H1 (cell line): Measurements from ENCODE around the gene ABCC11. TPM values are rescaled to one million over a fixed set of nuclear protein-coding genes. Genes with fewer than 3 reads are reported as not detected.

ENCODE experiments used
- CTCF ChIA-PET: fragments of 300-600 bp; sonication (Branson Sonifier 250); formaldehyde crosslinking; loops from one replicate; lab custom pipeline; 2021; ENCODE audit not compliant: partially characterized antibody; lab: Charles Lee
- POLR2A ChIA-PET: fragments of 300-600 bp; sonication (Branson Sonifier 250); formaldehyde crosslinking; loops from one replicate; lab custom pipeline; 2021; ENCODE audit warnings: inconsistent platforms; ENCODE audit not compliant: partially characterized antibody; lab: Charles Lee
- DNase-seq, 2 experiments: peaks; one replicate each; pipeline versions ENCODE4 v3.0.0 to v3.0.0-alpha.2; 2010 to 2022; ENCODE audit warnings: low spot score in 2 of 2, low read depth in 1 of 2, mixed read lengths in 1 of 2
- FAIRE-seq: peaks from 2 replicates; lab custom pipeline; 2011; peaks lifted over from hg19 to GRCh38; lab: Jason Lieb, UNC
- H2AFZ ChIP-seq: 2 replicates; pipeline ENCODE4 v1.8.1; 2012; ENCODE audit warnings: low read length, inconsistent platforms
- H2AK5ac ChIP-seq: 2 replicates; pipeline ENCODE4 v1.6.1; 2013; ENCODE audit warnings: low read depth, low read length
- H2BK120ac ChIP-seq: replicated peaks from 2 replicates; pipeline ENCODE3; 2013; ENCODE audit warnings: low read depth, low read length, inconsistent platforms
- H2BK12ac ChIP-seq: 2 replicates; pipeline ENCODE4 v1.6.1; 2013; ENCODE audit warnings: low read depth, low read length
- H2BK15ac ChIP-seq: 2 replicates; pipeline ENCODE4 v1.6.1; 2013; ENCODE audit warnings: low read length
- H2BK20ac ChIP-seq: 2 replicates; pipeline ENCODE4 v1.6.1; 2013; ENCODE audit warnings: low read length
- H2BK5ac ChIP-seq: 2 replicates; pipeline ENCODE4 v1.6.1; 2013; ENCODE audit warnings: low read depth, low read length
- H3K14ac ChIP-seq: 2 replicates; pipeline ENCODE4 v1.6.1; 2013; ENCODE audit warnings: inconsistent platforms; ENCODE audit not compliant: insufficient read length
- H3K18ac ChIP-seq: 2 replicates; pipeline ENCODE4 v1.6.1; 2013; ENCODE audit warnings: low read length; ENCODE audit errors: extremely low read depth
- H3K23ac ChIP-seq: 2 replicates; pipeline ENCODE4 v1.6.1; 2013; ENCODE audit warnings: inconsistent platforms; ENCODE audit not compliant: insufficient read length
- H3K23me2 ChIP-seq: 2 replicates; pipeline ENCODE4 v1.6.1; 2013; ENCODE audit warnings: low read depth, low read length
- H3K27ac ChIP-seq: 2 replicates; pipeline ENCODE4 v1.6.1; 2011; ENCODE audit warnings: low read depth, low read length, inconsistent platforms
- H3K27me3 ChIP-seq, 4 experiments: replicated peaks in 1 of 4; 1 replicate in 1 of 4; 2 replicates in 3 of 4; pipeline versions ENCODE4 v1.6.1 to v1.8.1; 2011 to 2013; ENCODE audit warnings: low read length in 3 of 4, mild to moderate bottlenecking in 3 of 4, inconsistent platforms in 2 of 4, mixed read lengths in 2 of 4, moderate library complexity in 1 of 4; ENCODE audit not compliant: control insufficient read depth in 3 of 4, insufficient read depth in 3 of 4; ENCODE audit errors: extremely low read depth in 1 of 4
- H3K36me3 ChIP-seq, 4 experiments: 2 replicates each; pipeline versions ENCODE4 v1.6.1 to v1.8.1; 2011 to 2013; ENCODE audit warnings: mild to moderate bottlenecking in 4 of 4, low read length in 3 of 4, moderate library complexity in 2 of 4, control low read depth in 1 of 4, inconsistent platforms in 1 of 4; ENCODE audit not compliant: insufficient read depth in 4 of 4, control insufficient read depth in 2 of 4
- H3K4ac ChIP-seq: replicated peaks from 2 replicates; pipeline ENCODE3; 2013; ENCODE audit warnings: low read length, low read depth, mixed read lengths, inconsistent platforms; ENCODE audit not compliant: insufficient read length
- H3K4me1 ChIP-seq, 4 experiments: replicated peaks in 1 of 4; 1 replicate in 1 of 4; 2 replicates in 3 of 4; pipeline versions ENCODE4 v1.6.1 to v1.8.1; 2011 to 2013; ENCODE audit warnings: low read length in 3 of 4, inconsistent platforms in 2 of 4, mixed read lengths in 1 of 4; ENCODE audit not compliant: insufficient read depth in 4 of 4, control insufficient read depth in 3 of 4
- H3K4me2 ChIP-seq, 2 experiments: 2 replicates each; pipeline versions ENCODE4 v1.6.1 to v1.8.1; 2011 to 2013; ENCODE audit warnings: low read depth in 2 of 2, low read length in 2 of 2, control low read depth in 1 of 2, inconsistent platforms in 1 of 2, mild to moderate bottlenecking in 1 of 2; ENCODE audit not compliant: insufficient read depth in 1 of 2
- H3K4me3 ChIP-seq, 4 experiments: fragments of 200-600, 300-600 bp in 1 of 4; sonication (generic), shearing (Covaris generic), sonication (Bioruptor Twin) in 1 of 4; 2 replicates each; pipeline versions ENCODE4 v1.5.1 to v1.8.1; 2011 to 2016; ENCODE audit warnings: low read length in 4 of 4, low read depth in 3 of 4, control low read depth in 2 of 4, inconsistent platforms in 2 of 4, mild to moderate bottlenecking in 2 of 4, mixed read lengths in 1 of 4, moderate library complexity in 1 of 4; ENCODE audit not compliant: insufficient read depth in 2 of 4; ENCODE audit errors: extremely low read depth in 1 of 4
- H3K56ac ChIP-seq: replicated peaks from 2 replicates; pipeline ENCODE3; 2013; ENCODE audit warnings: low read depth, mild to moderate bottlenecking, mixed read lengths, low read length, inconsistent platforms; ENCODE audit not compliant: insufficient read length
- H3K79me1 ChIP-seq: 2 replicates; pipeline ENCODE4 v1.6.1; 2013; ENCODE audit warnings: low read depth, low read length, control low read depth
- H3K79me2 ChIP-seq, 2 experiments: 2 replicates each; pipeline versions ENCODE4 v1.6.1 to v1.8.1; 2012 to 2013; ENCODE audit warnings: low read length in 2 of 2, mild to moderate bottlenecking in 2 of 2, inconsistent platforms in 1 of 2; ENCODE audit not compliant: insufficient read depth in 2 of 2, control insufficient read depth in 1 of 2
- H3K9ac ChIP-seq, 4 experiments: replicated peaks in 1 of 4; 1 replicate in 1 of 4; 2 replicates in 3 of 4; pipeline versions ENCODE4 v1.6.1 to v1.8.1; 2011 to 2013; ENCODE audit warnings: low read depth in 3 of 4, low read length in 3 of 4, control low read depth in 2 of 4, mild to moderate bottlenecking in 2 of 4, moderate library complexity in 2 of 4, inconsistent platforms in 1 of 4; ENCODE audit errors: extremely low read depth in 1 of 4
- H3K9me3 ChIP-seq, 2 experiments: 2 replicates each; pipeline versions ENCODE4 v1.6.1 to v1.8.1; 2012 to 2013; ENCODE audit warnings: mild to moderate bottlenecking in 2 of 2, moderate library complexity in 2 of 2, control low read depth in 1 of 2, inconsistent platforms in 1 of 2, low read depth in 1 of 2, low read length in 1 of 2, mixed read lengths in 1 of 2; ENCODE audit not compliant: insufficient read depth in 2 of 2
- H4K20me1 ChIP-seq, 2 experiments: replicated peaks in 1 of 2; 2 replicates each; pipeline versions ENCODE3 to v1.8.1; 2011 to 2013; ENCODE audit warnings: inconsistent platforms in 2 of 2, low read length in 2 of 2, mild to moderate bottlenecking in 1 of 2; ENCODE audit not compliant: insufficient read depth in 2 of 2, control insufficient read depth in 1 of 2
- H4K5ac ChIP-seq: 2 replicates; pipeline ENCODE4 v1.6.1; 2013; ENCODE audit warnings: low read length, low read depth, mixed read lengths, inconsistent platforms; ENCODE audit not compliant: insufficient read length
- H4K8ac ChIP-seq: 2 replicates; pipeline ENCODE4 v1.8.0; 2013; ENCODE audit warnings: mild to moderate bottlenecking, moderate library complexity, low read length, inconsistent platforms; ENCODE audit not compliant: insufficient read depth; ENCODE audit errors: extremely low read depth
- H4K91ac ChIP-seq: replicated peaks from 2 replicates; pipeline ENCODE3; 2013; ENCODE audit warnings: low read length, mixed read lengths, inconsistent platforms; ENCODE audit not compliant: insufficient read length
- BRCA1 ChIP-seq: IDR thresholded peaks from 2 replicates; pipeline ENCODE4 v1.6.1; 2012; ENCODE audit warnings: low read depth, low read length, improper control_type of control experiment
- KDM5A ChIP-seq: fragments of 200-600 bp; IDR thresholded peaks from 2 replicates; pipeline ENCODE4 v1.7.1; 2012; ENCODE audit warnings: mild to moderate bottlenecking, low read length, inconsistent platforms, mixed read lengths
- RAD21 ChIP-seq, 2 experiments: IDR thresholded peaks in 1 of 2; conservative IDR thresholded peaks in 1 of 2; 2 replicates each; pipeline ENCODE4 v1.6.1; 2011; ENCODE audit warnings: low read depth in 2 of 2, low read length in 2 of 2, improper control_type of control experiment in 1 of 2, inconsistent platforms in 1 of 2, mild to moderate bottlenecking in 1 of 2, moderate library complexity in 1 of 2
- WGBS, 2 experiments: shearing (Covaris generic) in 1 of 2; methylation state at CpG; one replicate each; pipeline versions ENCODE4 v1.1.6 to v1.1.7; 2013 to 2015; ENCODE audit warnings: low lambda C conversion rate in 2 of 2, mixed read lengths in 2 of 2, inconsistent platforms in 1 of 2, low coverage in 1 of 2, missing lambda C conversion rate in 1 of 2; ENCODE audit not compliant: insufficient replicate concordance in 2 of 2, insufficient coverage in 1 of 2, insufficient read length in 1 of 2; ENCODE audit errors: extremely low coverage in 1 of 2, missing lambda C conversion rate in 1 of 2; 5-methylcytosine and 5-hydroxymethylcytosine counted together
- polyA plus RNA-seq, 7 experiments: library from polyadenylated mRNA; depleted of rRNA in 3 of 7; stranded (reverse) in 5 of 7; unstranded in 2 of 7; fragments of >200 nt in 5 of 7; fragments of 200-250 nt in 2 of 7; gene quantifications; 1 replicate in 5 of 7; 2 replicates in 1 of 7; 4 replicates in 1 of 7; pipeline versions ENCODE4 v1.2.1 to v1.2.3, GENCODE V29; 2011 to 2013; ENCODE audit warnings: missing spikeins in 2 of 7, mixed read lengths in 2 of 7
- total RNA-seq: library from RNA; stranded (reverse); fragmentation: NEBNext Ultra II Directional; extraction: Animal tissue kit (Norgen Biotek cat#: 25700); gene quantifications from 2 replicates; pipeline ENCODE4 v1.2.1, GENCODE V29; 2021
- TF ChIP-seq, protein P1 (sequence below), 3 experiments: IDR thresholded peaks; 1 replicate in 2 of 3; 2 replicates in 1 of 3; pipeline versions ENCODE4 v1.5.1 to v1.6.1; 2011; ENCODE audit warnings: low read length in 3 of 3, mild to moderate bottlenecking in 3 of 3, inconsistent platforms in 2 of 3, low read depth in 1 of 3, moderate library complexity in 1 of 3; ENCODE audit not compliant: insufficient read depth in 1 of 3; ENCODE audit errors: control extremely low read depth in 1 of 3

ABCC11 gene
- total and polyA plus RNA-seq, 2 of the 8 experiments (the other 6 are each of a cell fraction or from before 2014, with no cell fraction given), result 0.06 TPM; not detected in 1

DNA sequence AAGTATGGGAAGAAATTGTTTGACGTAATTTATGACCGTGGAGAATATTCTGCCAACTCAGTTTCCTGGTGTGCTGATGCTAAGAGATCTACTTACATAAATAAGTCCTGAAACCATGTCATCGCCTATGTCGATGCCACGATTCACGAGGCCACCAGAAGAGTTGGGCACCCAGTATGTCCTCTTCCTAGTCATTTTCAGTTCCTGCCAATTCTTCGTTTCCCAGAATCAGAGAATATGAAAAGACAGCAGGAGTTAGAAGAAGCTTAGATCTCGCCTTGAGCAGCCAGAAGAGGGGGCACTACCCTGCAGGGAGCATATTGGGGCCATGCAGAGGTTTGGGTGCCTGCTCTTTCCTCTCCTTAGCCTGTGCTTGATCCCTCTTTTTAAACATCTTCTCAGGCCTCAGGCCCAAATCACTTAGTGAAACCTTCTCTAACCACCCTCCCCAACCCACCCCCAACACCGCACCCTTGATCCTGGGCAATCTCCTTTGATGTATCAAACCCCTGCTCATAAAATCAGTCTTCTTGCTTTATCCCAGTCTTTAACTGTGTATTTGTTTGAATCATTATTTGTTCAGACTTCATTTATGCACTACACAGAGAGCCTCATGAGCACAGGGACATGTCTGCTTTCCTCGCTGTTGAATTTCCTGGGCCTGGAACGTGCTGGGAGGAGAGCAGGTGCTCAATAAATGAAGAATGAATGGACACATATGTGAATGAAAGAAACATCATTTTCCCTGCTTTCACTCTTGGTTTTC lies 15.4 kb downstream of the ABCC11 start:
- H3K4me1 ChIP-seq, result no peaks in the 10 kb centered on the region
- no peak overlapping the region for H2BK12ac ChIP-seq
- H3K4me3 ChIP-seq, result no peak overlapping the region
- H3K14ac ChIP-seq, result no peak overlapping the region
- H2BK20ac ChIP-seq, result no peak overlapping the region
- no peaks in the 10 kb centered on the region for H3K79me2 ChIP-seq
- peak overlapping the region; percentile 58; the same call in 1 of the 2 replicates for H2AFZ ChIP-seq
- no peaks in the 10 kb centered on the region for H3K36me3 ChIP-seq
- no peaks in the 10 kb centered on the region for H3K79me1 ChIP-seq
- H4K5ac ChIP-seq, result no peak overlapping the region
- H4K91ac ChIP-seq, result no peak overlapping the region
- no peak overlapping the region for H2BK120ac ChIP-seq
- no peak for TF ChIP-seq KDM5A
- TF ChIP-seq, protein P1, sequence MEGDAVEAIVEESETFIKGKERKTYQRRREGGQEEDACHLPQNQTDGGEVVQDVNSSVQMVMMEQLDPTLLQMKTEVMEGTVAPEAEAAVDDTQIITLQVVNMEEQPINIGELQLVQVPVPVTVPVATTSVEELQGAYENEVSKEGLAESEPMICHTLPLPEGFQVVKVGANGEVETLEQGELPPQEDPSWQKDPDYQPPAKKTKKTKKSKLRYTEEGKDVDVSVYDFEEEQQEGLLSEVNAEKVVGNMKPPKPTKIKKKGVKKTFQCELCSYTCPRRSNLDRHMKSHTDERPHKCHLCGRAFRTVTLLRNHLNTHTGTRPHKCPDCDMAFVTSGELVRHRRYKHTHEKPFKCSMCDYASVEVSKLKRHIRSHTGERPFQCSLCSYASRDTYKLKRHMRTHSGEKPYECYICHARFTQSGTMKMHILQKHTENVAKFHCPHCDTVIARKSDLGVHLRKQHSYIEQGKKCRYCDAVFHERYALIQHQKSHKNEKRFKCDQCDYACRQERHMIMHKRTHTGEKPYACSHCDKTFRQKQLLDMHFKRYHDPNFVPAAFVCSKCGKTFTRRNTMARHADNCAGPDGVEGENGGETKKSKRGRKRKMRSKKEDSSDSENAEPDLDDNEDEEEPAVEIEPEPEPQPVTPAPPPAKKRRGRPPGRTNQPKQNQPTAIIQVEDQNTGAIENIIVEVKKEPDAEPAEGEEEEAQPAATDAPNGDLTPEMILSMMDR (IDR thresholded peaks at IDR 0.05; ENCODE audit: control extremely low read depth in 1 of 3, insufficient read depth in 1 of 3, low read depth in 1 of 3, low read length in 3 of 3), result peak; percentile 58 to 75 (median 68)
- TF ChIP-seq BRCA1, result no peak
- peak; percentile 67 to 74 for TF ChIP-seq RAD21 (IDR thresholded peaks at IDR 0.05 in 1 of 2, conservative IDR thresholded peaks at IDR 0.05 in 1 of 2; ENCODE audit: low read depth in 2 of 2, low read length in 2 of 2)
- H2BK5ac ChIP-seq, result no peak overlapping the region
- no peak overlapping the region for H3K4me2 ChIP-seq
- H3K27me3 ChIP-seq, result no peaks in the 10 kb centered on the region
- no peaks in the 10 kb centered on the region for H4K20me1 ChIP-seq
- H3K56ac ChIP-seq, result no peak overlapping the region
- DNase-seq (peak; percentile 29 to 61), FAIRE-seq (peak; percentile 65)
- H3K9me3 ChIP-seq, result no peaks in the 10 kb centered on the region
- ChIA-PET POLR2A (no interaction called here), CTCF (interaction anchor here (0.6 to 2.9 kb wide), 11 partner anchors 12 to 398 kb away, joined by 3 to 12 read pairs (median 4); no protein-coding TSS in a partner anchor)
- no peak overlapping the region for H4K8ac ChIP-seq
- no peaks in the 10 kb centered on the region for H3K23me2 ChIP-seq
- H3K4ac ChIP-seq, result no peak overlapping the region
- H2AK5ac ChIP-seq, result no peak overlapping the region
- no peak overlapping the region for H3K9ac ChIP-seq
- H3K27ac ChIP-seq, result no peak overlapping the region
- 80% methylated on average over 11 of the region's 11 CpGs; no CpG with 5 or more reads in 1 of the 2 experiments for WGBS, 2 experiments
- H2BK15ac ChIP-seq, result no peak overlapping the region
- H3K18ac ChIP-seq, result no peak overlapping the region
- no peak overlapping the region for H3K23ac ChIP-seq
